ENCODE data around the gene SIL1.

SIL1 gene

GRCh38 chr5:138951986-138952735 lies 246.0 kb downstream of the SIL1 start:
- DNase-seq: no peak

GRCh38 chr5:138951091-138951985 lies 246.8 kb downstream of the SIL1 start:
- DNase-seq: no peak

- DNase-seq: no peak
Measured at GRCh38 chr5:138950421-138951031, 247.6 kb downstream of the SIL1 start.

- no peak for DNase-seq
Measured at GRCh38 chr5:138949988-138950387, 248.2 kb downstream of the SIL1 start.

- no peak for DNase-seq
Measured at GRCh38 chr5:138949223-138949574, 249.0 kb downstream of the SIL1 start.

- DNase-seq: no peak
Measured at GRCh38 chr5:138948471-138949222, 249.5 kb downstream of the SIL1 start.

GRCh38 chr5:138947780-138948179 lies 250.4 kb downstream of the SIL1 start:
- DNase-seq: no peak

- no peak for DNase-seq
Measured at GRCh38 chr5:138946831-138947560, 251.2 kb downstream of the SIL1 start.

- DNase-seq: no peak
Measured at GRCh38 chr5:138946241-138946623, 251.9 kb downstream of the SIL1 start.

GRCh38 chr5:138945421-138946240 lies 252.5 kb downstream of the SIL1 start:
- DNase-seq: no peak

- no peak for DNase-seq
Measured at GRCh38 chr5:138944527-138945322, 253.4 kb downstream of the SIL1 start.

GRCh38 chr5:138943599-138944173 lies 254.5 kb downstream of the SIL1 start:
- DNase-seq: no peak

- DNase-seq: no peak
Measured at GRCh38 chr5:138942861-138943260, 255.3 kb downstream of the SIL1 start.

- no peak for DNase-seq
Measured at GRCh38 chr5:138942066-138942465, 256.1 kb downstream of the SIL1 start.

- no peak for DNase-seq
Measured at GRCh38 chr5:138938526-138938925, 259.6 kb downstream of the SIL1 start.

- DNase-seq: no peak
Measured at GRCh38 chr5:138937392-138938387, 260.5 kb downstream of the SIL1 start.

- DNase-seq: no peak
Measured at GRCh38 chr5:138936968-138937345, 261.2 kb downstream of the SIL1 start.

GRCh38 chr5:138936225-138936967 lies 261.8 kb downstream of the SIL1 start:
- no peak for DNase-seq

Data from NCI-H526 treated with DMSO at 0.1 percent for 48 hours (cell line).